ENCODE data around the gene KNL1. TPM values are rescaled to one million over a fixed set of nuclear protein-coding genes. Genes with fewer than 3 reads are reported as not detected.

Gene KNL1
- total RNA-seq, 1 donor from 2014 or later: 12.1 TPM

DNA sequence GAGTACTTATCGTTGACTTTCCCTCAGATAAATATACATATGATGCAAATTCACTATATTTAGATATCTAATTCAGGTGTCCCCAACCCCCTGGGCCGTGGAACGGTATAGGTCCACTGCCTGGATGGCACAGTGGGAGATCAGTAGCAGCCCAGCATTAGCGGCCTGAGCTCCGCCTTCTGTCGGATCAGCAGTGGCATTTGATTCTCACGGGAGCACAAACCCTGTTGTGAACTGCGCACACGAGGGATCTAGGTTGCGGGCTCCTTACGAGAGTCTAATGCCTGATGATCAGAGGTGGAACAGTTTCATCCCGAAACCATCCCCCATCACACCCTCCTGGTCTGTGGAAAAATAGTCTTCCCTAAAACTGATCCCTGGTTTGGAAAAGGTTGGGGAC, 6.9 kb downstream of the KNL1 start:
- H3K27me3 Mint-ChIP-seq: no peaks in the 10 kb centered on the region
- no peak for DNase-seq (ENCODE audit: low spot score, unreplicated experiment)
- no peak overlapping the region for H3K4me3 Mint-ChIP-seq (ENCODE audit: low read depth)
- H3K4me1 Mint-ChIP-seq (ENCODE audit: low read depth): no peaks in the 10 kb centered on the region
- no peaks in the 10 kb centered on the region for H3K9me3 Mint-ChIP-seq (ENCODE audit: low read depth)
- TF ChIP-seq, protein P1, sequence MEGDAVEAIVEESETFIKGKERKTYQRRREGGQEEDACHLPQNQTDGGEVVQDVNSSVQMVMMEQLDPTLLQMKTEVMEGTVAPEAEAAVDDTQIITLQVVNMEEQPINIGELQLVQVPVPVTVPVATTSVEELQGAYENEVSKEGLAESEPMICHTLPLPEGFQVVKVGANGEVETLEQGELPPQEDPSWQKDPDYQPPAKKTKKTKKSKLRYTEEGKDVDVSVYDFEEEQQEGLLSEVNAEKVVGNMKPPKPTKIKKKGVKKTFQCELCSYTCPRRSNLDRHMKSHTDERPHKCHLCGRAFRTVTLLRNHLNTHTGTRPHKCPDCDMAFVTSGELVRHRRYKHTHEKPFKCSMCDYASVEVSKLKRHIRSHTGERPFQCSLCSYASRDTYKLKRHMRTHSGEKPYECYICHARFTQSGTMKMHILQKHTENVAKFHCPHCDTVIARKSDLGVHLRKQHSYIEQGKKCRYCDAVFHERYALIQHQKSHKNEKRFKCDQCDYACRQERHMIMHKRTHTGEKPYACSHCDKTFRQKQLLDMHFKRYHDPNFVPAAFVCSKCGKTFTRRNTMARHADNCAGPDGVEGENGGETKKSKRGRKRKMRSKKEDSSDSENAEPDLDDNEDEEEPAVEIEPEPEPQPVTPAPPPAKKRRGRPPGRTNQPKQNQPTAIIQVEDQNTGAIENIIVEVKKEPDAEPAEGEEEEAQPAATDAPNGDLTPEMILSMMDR (IDR thresholded peaks at IDR 0.05; ENCODE audit: unreplicated experiment): no peak
- no peaks in the 10 kb centered on the region for H3K36me3 Mint-ChIP-seq (ENCODE audit: insufficient read depth)
- H3K27ac Mint-ChIP-seq: no peak overlapping the region

DNA sequence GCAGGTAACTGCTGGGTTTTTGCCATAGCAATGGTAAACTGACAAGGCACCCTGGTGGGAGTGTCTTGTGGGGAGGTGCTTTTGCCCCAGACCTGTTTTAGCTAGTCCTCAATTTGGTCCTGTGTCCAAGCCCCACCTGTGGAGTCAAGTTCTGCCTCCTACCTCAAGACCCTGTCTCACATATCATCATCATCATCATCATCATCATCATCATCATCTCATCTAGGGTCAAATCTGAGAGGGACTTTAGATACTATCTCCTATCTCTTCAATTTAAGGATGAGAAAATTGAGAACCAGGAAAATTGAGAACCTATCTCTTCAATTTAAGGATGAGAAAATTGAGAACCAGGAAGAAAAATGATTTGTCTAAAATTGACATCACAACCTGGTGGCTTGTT, 9.9 kb downstream of the KNL1 start:
- H3K27me3 Mint-ChIP-seq: no peaks in the 10 kb centered on the region
- no peak for DNase-seq (ENCODE audit: low spot score, unreplicated experiment)
- TF ChIP-seq, protein P1 (IDR thresholded peaks at IDR 0.05; ENCODE audit: unreplicated experiment): no peak
- no peak overlapping the region for H3K4me3 Mint-ChIP-seq (ENCODE audit: low read depth)
- H3K4me1 Mint-ChIP-seq (ENCODE audit: low read depth): no peaks in the 10 kb centered on the region
- no peaks in the 10 kb centered on the region for H3K9me3 Mint-ChIP-seq (ENCODE audit: low read depth)
- no peak overlapping the region for H3K27ac Mint-ChIP-seq
- no peaks in the 10 kb centered on the region for H3K36me3 Mint-ChIP-seq (ENCODE audit: insufficient read depth)

DNA sequence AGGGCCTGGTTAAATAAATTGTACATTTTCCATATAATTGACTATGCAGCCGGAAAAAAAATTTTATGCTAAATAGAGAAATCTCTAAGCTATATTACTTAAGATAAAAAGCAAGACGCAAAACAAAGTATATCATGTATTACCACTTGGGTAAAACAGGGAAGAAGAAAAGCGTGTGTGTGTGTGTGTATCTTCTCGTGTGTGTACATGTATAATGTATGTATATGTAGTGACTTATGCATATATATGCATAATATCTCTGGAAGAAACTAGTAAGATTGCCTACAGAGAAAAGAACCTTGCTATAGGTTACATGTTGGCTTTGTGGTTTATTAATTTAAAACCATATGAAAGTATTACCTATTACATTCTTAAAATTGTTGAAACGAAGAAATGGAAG, 19.0 kb downstream of the KNL1 start:
- Mint-ChIP-seq H3K9me3 (ENCODE audit: low read depth) (no peaks in the 10 kb centered on the region), H3K4me1 (ENCODE audit: low read depth) (no peaks in the 10 kb centered on the region), H3K36me3 (ENCODE audit: insufficient read depth) (no peaks in the 10 kb centered on the region), H3K27me3 (no peaks in the 10 kb centered on the region), H3K27ac (no peak overlapping the region), H3K4me3 (ENCODE audit: low read depth) (no peak overlapping the region)
- TF ChIP-seq, protein P1 (IDR thresholded peaks at IDR 0.05; ENCODE audit: unreplicated experiment): no peak
- DNase-seq (ENCODE audit: low spot score, unreplicated experiment): no peak

DNA sequence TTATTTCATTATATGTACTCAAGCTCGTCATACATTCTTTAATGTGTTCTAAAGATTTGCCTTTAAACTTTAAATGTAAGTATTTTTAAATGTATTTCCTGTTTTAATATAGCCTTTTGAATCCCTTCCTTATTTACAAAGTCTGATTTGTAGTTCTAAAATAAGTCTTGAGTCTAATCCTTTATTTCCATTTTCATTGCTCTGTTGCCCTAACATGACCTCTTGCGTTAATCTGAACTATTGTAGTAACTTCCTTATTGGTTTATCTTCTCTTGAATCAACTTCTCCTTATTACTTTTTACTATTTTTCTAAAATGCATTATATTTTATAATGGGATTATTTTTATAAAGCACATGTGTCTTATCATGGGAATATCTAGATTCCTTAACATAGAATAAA, 24.0 kb downstream of the KNL1 start:
- H3K27ac Mint-ChIP-seq: no peak overlapping the region
- no peaks in the 10 kb centered on the region for H3K27me3 Mint-ChIP-seq
- H3K4me1 Mint-ChIP-seq (ENCODE audit: low read depth): no peaks in the 10 kb centered on the region
- DNase-seq (ENCODE audit: low spot score, unreplicated experiment): no peak
- no peak overlapping the region for H3K4me3 Mint-ChIP-seq (ENCODE audit: low read depth)
- no peaks in the 10 kb centered on the region for H3K9me3 Mint-ChIP-seq (ENCODE audit: low read depth)
- TF ChIP-seq, protein P1 (IDR thresholded peaks at IDR 0.05; ENCODE audit: unreplicated experiment): no peak
- H3K36me3 Mint-ChIP-seq (ENCODE audit: insufficient read depth): peaks cover 4% of the 10 kb centered on the region

DNA sequence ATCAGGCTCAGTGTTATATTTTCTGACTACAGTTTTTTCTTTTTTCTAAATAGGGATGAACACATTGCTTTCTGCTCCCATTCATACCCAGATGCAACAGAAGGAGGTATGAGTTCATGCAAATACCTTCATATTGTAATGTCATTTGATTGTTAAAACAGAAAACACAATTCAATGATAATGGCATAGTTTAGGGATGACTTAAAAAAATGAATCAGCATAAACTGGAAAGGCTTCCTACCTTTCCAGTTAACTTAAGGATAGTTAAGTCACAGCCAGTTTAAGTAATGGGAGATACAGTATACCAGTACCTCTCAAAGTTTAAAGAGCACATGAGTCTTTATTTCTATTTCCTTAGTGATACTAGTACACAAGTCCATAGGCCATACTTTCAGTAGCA, 24.9 kb downstream of the KNL1 start:
- Mint-ChIP-seq H3K9me3 (ENCODE audit: low read depth) (no peaks in the 10 kb centered on the region), H3K27ac (no peak overlapping the region), H3K4me1 (ENCODE audit: low read depth) (no peaks in the 10 kb centered on the region), H3K4me3 (ENCODE audit: low read depth) (no peak overlapping the region), H3K36me3 (ENCODE audit: insufficient read depth) (peaks cover 4% of the 10 kb centered on the region), H3K27me3 (no peaks in the 10 kb centered on the region)
- TF ChIP-seq, protein P1 (IDR thresholded peaks at IDR 0.05; ENCODE audit: unreplicated experiment): no peak
- DNase-seq (ENCODE audit: low spot score, unreplicated experiment): no peak

Data from progenitor cell of endocrine pancreas (in vitro differentiated cells).